A549 (cell line): ENCODE measurements around the gene CACFD1.
"Not testable (repeated sequence)": the region's sequence is repeated elsewhere in the genome, so short reads cannot be mapped to it uniquely, and the experiment has no call there.

Source experiments
- ATOH8 ChIP-seq: fragments of 250-450 bp; sonication (Bioruptor Pico); IDR thresholded peaks from 2 replicates; pipeline ENCODE4 v1.5.0; 2020; ENCODE audit warnings: low read depth, mild to moderate bottlenecking, moderate library complexity
- REST ChIP-seq: fragments of 200-600 bp; sonication (generic); IDR thresholded peaks from 2 replicates; pipeline ENCODE4 v1.6.1; 2016; ENCODE audit warnings: antibody characterized with exemption, mild to moderate bottlenecking, moderate library complexity
- USF2 ChIP-seq: fragments of 450-650 bp; IDR thresholded peaks from 2 replicates; pipeline ENCODE4 v1.6.1; 2014; ENCODE audit warnings: antibody characterized with exemption

- not testable (repeated sequence) for TF ChIP-seq REST; ATOH8 (CRISPR knock-in tag); USF2
Observed at GRCh38 chr9:133451865-133452264, 7.9 kb upstream of the CACFD1 start.
